ENCODE measurements around the gene HBG2. TPM values are rescaled to one million over a fixed set of nuclear protein-coding genes. Genes with fewer than 3 reads are reported as not detected.

Gene HBG2
- total and polyA plus RNA-seq, 10 of the 15 experiments (the other 5 are each of a cell fraction or from before 2014, with no cell fraction given): 1.1 to 8.3 (median 2.9) TPM; not detected in 5

GRCh38 chr11:5250543-5251204, 3.9 kb downstream of the HBG2 start:
- no peak for ATAC-seq
- ChIA-PET RAD21 (ENCODE audit: unreplicated experiment) (no interaction called here), CTCF (no interaction called here), SMC1A (ENCODE audit: uncharacterized antibody, unreplicated experiment) (interaction anchor here (1.0 kb wide), 1 partner anchor 42 kb away, joined by 5 read pairs; no protein-coding TSS in a partner anchor), POLR2A (no interaction called here)
- Histone ChIP-seq H3K27ac (ENCODE audit: control insufficient read depth, insufficient read depth) (no peak overlapping the region), H2AFZ (ENCODE audit: control insufficient read depth, low read depth, low read length) (no peak overlapping the region), H3K4me3 (no peak overlapping the region), H3K27me3 (replicated peaks in 1 of 2; ENCODE audit: control insufficient read depth in 2 of 2, insufficient read depth in 2 of 2, low read length in 1 of 2) (peaks cover 0 to 2% of the 10 kb centered on the region in 2 experiments; a peak in 2 of 4 replicates), H3K79me2 (ENCODE audit: control insufficient read depth, insufficient read depth, low read length) (no peaks in the 10 kb centered on the region), H3K9me3 (replicated peaks; ENCODE audit: control insufficient read depth, insufficient read depth, low read length) (no peaks in the 10 kb centered on the region), H3K4me1 (ENCODE audit: control insufficient read depth, insufficient read depth, low read length) (no peaks in the 10 kb centered on the region), H3K9ac (ENCODE audit: control insufficient read depth, insufficient read depth, low read length) (no peak overlapping the region), H4K20me1 (ENCODE audit: control insufficient read depth, insufficient read depth) (no peaks in the 10 kb centered on the region), H3K4me2 (ENCODE audit: control insufficient read depth, insufficient read depth) (no peak overlapping the region), H3K36me3 (ENCODE audit: control insufficient read depth in 2 of 2, insufficient read depth in 2 of 2, low read length in 1 of 2) (no peaks in the 10 kb centered on the region)
- no TSS peak for BruUV-seq (replicated peaks)
- intact Hi-C loops (cut with micrococcal nuclease; ENCODE audit: unreplicated experiment): no loop called here
- 43% methylated on average over 4 of the region's 4 CpGs for WGBS (ENCODE audit: insufficient coverage, insufficient replicate concordance, low lambda C conversion rate, missing lambda C conversion rate)
- no peak for DNase-seq (ENCODE audit: low read depth, low spot score)
- in situ Hi-C loops (cut with MboI): no loop called here
- no peak for FAIRE-seq
- TF ChIP-seq NKRF (conservative IDR thresholded peaks at IDR 0.05) (no peak), USF2 (IDR thresholded peaks at IDR 0.05; ENCODE audit: borderline replicate concordance, low read depth, low read length) (no peak), NR2F1 (conservative IDR thresholded peaks at IDR 0.05) (no peak), DPF2 (IDR thresholded peaks at IDR 0.05) (no peak), BCL11A (IDR thresholded peaks at IDR 0.05; ENCODE audit: low read depth, low read length) (no peak), SIN3A (IDR thresholded peaks at IDR 0.05; ENCODE audit: low read depth, low read length) (no peak), EED (IDR thresholded peaks at IDR 0.05; ENCODE audit: low read depth) (no peak), USF1 (IDR thresholded peaks at IDR 0.05; ENCODE audit: borderline replicate concordance, extremely low read length, insufficient read depth, low read depth, low read length) (no peak), PAX5 (IDR thresholded peaks at IDR 0.05; ENCODE audit: borderline replicate concordance, low read depth, low read length) (no peak), EGR1 (IDR thresholded peaks at IDR 0.05; ENCODE audit: borderline replicate concordance in 1 of 2, low read depth in 2 of 2, low read length in 2 of 2) (no peak), CREM (IDR thresholded peaks at IDR 0.05; ENCODE audit: low read depth) (no peak), RELB (IDR thresholded peaks at IDR 0.05; ENCODE audit: low read depth) (no peak), PAX8 (IDR thresholded peaks at IDR 0.05) (no peak), NFYA (IDR thresholded peaks at IDR 0.05; ENCODE audit: borderline replicate concordance, low read depth, low read length) (no peak), STAT3 (IDR thresholded peaks at IDR 0.05; ENCODE audit: low read depth, low read length) (no peak), ZBTB4 (CRISPR knock-in tag; IDR thresholded peaks at IDR 0.05) (no peak)

Measured in GM12878 (cell line).